Vagina (tissue), 2 donors: ENCODE results near the gene DNAI2.

Experiments
- CTCF ChIP-seq, 3 experiments: fragments of 450-650 bp in 2 of 3; fragments of 200-600 bp in 1 of 3; sonication (generic) in 1 of 3; IDR thresholded peaks; one replicate each; pipeline ENCODE4 v1.5.1; 2017 to 2019; ENCODE audit warnings: antibody characterized with exemption in 3 of 3, mild to moderate bottlenecking in 2 of 3, moderate library complexity in 2 of 3
- POLR2AphosphoS5 ChIP-seq, 2 donors: sonication (generic); formaldehyde crosslinking; IDR thresholded peaks; one replicate each; pipeline ENCODE4 v1.9.0; 2017; ENCODE audit warnings: antibody characterized with exemption in 2 of 2, mild to moderate bottlenecking in 2 of 2, low read depth in 1 of 2; ENCODE audit not compliant: insufficient read depth in 1 of 2

- TF ChIP-seq CTCF (IDR thresholded peaks at IDR 0.05): no peak
- TF ChIP-seq POLR2AphosphoS5 (IDR thresholded peaks at IDR 0.05; ENCODE audit: insufficient read depth in 1 of 2, low read depth in 1 of 2): no peak
These were observed 34.1 kb downstream of the DNAI2 start for GRCh38 chr17:74307984-74308773.
